Effector memory CD4-positive, alpha-beta T cell (primary cell): ENCODE results near the gene UBE2D2.

ENCODE experiments used
- DNase-seq, 3 donors: peaks; one replicate each; pipeline ENCODE4 v3.0.0-alpha.2; 2020
- H3K27ac ChIP-seq: 2 replicates; pipeline ENCODE4 v1.7.0; 2013; ENCODE audit warnings: mild to moderate bottlenecking, low read length, moderate library complexity; ENCODE audit not compliant: insufficient read depth, poor library complexity, severe bottlenecking
- H3K27me3 ChIP-seq: replicated peaks from 2 replicates; pipeline ENCODE4 v1.7.0; 2013; ENCODE audit warnings: mild to moderate bottlenecking, low read length; ENCODE audit not compliant: insufficient read depth, control insufficient read depth, poor library complexity, severe bottlenecking
- H3K36me3 ChIP-seq: 2 replicates; pipeline ENCODE4 v1.7.0; 2013; ENCODE audit warnings: mild to moderate bottlenecking, low read length, moderate library complexity; ENCODE audit not compliant: control insufficient read depth, insufficient read depth
- H3K4me1 ChIP-seq: 2 replicates; pipeline ENCODE4 v1.7.0; 2013; ENCODE audit warnings: low read length, mild to moderate bottlenecking; ENCODE audit not compliant: control insufficient read depth, insufficient read depth, poor library complexity, severe bottlenecking
- H3K4me3 ChIP-seq: 2 replicates; pipeline ENCODE4 v1.7.0; 2013; ENCODE audit warnings: low read length, low read depth, mild to moderate bottlenecking; ENCODE audit not compliant: insufficient read depth, poor library complexity, severe bottlenecking
- H3K9me3 ChIP-seq: 2 replicates; pipeline ENCODE4 v1.7.0; 2013; ENCODE audit warnings: mild to moderate bottlenecking, low read length, moderate library complexity; ENCODE audit not compliant: control insufficient read depth

UBE2D2 gene

DNA sequence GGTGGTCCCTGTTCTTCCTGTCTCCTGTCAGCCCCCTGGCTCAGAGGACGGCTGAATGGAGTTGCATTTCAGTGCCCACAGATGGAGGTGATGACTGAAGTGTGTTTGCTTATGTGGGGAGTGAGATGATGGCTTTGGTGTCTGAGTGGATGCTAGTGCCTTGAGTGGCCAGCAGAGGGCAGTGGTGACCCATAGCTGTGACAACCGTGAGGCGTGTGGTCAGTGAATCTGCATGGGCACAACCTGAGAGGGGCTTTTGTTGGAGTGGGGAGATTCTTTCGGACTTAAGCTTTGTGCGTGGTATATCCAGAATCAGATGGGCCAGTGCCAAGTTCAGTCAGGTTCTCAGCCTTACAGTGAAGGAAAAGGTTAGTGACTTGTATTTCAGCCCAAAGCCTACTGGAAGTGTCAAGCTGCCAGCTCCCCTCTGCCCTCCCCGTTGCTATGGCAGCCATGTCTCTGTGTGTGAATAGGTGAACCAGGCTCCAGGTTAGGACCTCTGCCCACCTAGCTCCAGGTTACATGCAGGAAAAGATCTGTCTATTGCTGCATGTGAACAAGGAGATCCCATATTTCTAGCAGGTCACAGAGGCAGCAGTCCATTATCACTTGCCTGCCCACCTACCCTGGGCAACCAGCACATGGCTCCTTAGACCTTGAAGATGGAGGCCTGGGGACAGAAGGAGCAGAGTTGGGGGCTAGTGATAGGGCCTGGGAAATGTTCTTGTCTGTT is 72.3 kb downstream of the UBE2D2 start:
- H3K4me1 ChIP-seq, result peaks cover 22% of the 10 kb centered on the region
- DNase-seq, result peak; percentile 29 to 50 (median 33)
- H3K27ac ChIP-seq, result no peak overlapping the region
- peaks cover 11% of the 10 kb centered on the region for H3K36me3 ChIP-seq
- H3K4me3 ChIP-seq, result no peak overlapping the region
- no peaks in the 10 kb centered on the region for H3K27me3 ChIP-seq
- H3K9me3 ChIP-seq, result no peaks in the 10 kb centered on the region

DNA sequence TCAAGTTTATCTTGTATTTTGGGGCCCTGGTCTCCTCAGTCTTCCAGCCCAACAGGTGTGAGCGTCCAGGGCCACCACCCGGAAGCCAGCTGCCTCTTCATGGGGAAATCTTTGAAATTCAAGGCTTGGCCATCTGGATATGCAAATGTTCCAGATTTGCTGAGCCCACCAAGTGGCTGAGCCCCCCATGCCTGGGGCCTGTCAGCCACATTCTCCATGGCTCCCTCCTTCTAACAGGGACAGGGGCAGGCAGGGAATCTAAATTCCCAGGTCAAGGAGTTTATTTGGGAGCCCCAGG is 72.8 kb downstream of the UBE2D2 start:
- no peak overlapping the region for H3K4me3 ChIP-seq
- peaks cover 6% of the 10 kb centered on the region for H3K36me3 ChIP-seq
- H3K27ac ChIP-seq, result no peak overlapping the region
- no peaks in the 10 kb centered on the region for H3K9me3 ChIP-seq
- DNase-seq, result no peak
- H3K27me3 ChIP-seq, result no peaks in the 10 kb centered on the region
- H3K4me1 ChIP-seq, result peaks cover 22% of the 10 kb centered on the region

DNA sequence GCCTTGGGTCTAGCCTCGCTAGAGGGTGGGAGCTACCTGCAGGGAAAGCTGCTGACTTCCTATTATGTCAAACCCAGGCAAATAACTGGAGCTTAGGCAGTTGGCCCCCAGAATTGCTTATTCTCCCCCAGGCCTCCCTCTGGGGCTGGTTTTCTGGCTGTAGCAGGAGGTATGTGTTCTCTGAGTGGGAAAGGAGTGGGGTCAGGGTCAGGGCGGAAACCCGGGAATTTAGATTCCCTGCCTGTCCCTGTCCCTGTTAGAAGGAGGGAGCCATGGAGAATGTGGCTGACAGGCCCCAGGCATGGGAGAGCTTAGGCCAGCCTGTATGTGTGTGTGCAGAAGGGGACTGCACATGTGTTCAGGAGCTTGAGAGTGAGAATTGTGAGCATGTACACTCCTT is 73.4 kb downstream of the UBE2D2 start:
- no peak for DNase-seq
- H3K4me1 ChIP-seq, result peaks cover 22% of the 10 kb centered on the region

DNA sequence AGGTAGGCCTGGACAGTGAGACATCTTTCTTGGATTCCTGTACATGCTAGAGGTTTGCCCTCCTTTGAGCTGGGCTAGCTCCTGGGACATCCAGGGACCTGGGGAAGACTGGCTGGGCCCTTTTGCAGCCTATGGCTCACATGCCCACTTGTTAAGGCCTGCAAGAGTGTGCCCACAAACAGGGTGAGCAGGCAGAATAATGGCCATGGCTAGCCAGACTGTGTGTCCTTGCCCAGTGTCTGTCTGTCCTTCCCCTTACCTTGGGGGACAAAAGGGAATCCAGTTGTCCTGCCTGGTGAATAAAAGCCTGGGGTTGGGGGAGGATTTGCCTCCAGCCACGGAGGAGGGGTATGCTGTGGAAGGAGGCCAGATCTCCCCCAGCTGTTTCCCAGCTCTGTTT is 74.1 kb downstream of the UBE2D2 start:
- Histone ChIP-seq H3K27ac (no peak overlapping the region), H3K36me3 (peaks cover 4% of the 10 kb centered on the region), H3K4me3 (no peak overlapping the region), H3K9me3 (no peaks in the 10 kb centered on the region), H3K27me3 (no peaks in the 10 kb centered on the region), H3K4me1 (peaks cover 22% of the 10 kb centered on the region)
- no peak for DNase-seq

More for the DNA sequence above, 73.4 kb downstream of the UBE2D2 start:
- H3K4me3 ChIP-seq, result no peak overlapping the region
- no peaks in the 10 kb centered on the region for H3K27me3 ChIP-seq
- H3K9me3 ChIP-seq, result no peaks in the 10 kb centered on the region
- H3K36me3 ChIP-seq, result peaks cover 4% of the 10 kb centered on the region
- H3K27ac ChIP-seq, result no peak overlapping the region

DNA sequence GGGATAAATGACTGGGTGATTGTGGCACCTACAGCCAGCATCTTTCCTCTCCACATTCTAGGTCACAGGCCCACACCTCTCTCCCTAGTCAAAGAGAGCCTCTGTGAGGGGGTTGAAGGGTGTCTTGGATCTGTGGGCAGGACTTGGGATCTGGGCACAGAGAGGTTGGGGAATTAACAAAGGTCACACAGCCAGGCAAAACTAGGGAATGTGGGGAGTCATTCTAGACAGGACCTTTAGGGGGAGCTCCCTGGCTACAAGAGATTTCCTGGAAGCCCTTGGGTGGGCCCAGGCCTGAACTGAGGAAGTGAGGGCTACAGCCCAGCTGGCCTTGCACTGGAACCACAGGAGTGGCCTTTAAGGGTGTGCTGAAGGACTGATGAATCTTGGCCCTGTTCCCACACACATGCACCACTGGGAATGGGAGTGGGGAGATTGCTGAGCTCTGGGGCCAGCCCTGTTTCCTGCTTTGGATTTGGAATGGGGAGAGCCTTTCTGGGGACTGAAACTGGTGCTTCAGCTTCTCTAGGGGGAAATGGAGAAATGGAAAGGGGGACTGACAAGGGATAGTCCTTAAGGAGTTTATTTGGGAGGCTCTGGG is 74.6 kb downstream of the UBE2D2 start:
- H3K27ac ChIP-seq, result no peak overlapping the region
- no peak for DNase-seq
- no peaks in the 10 kb centered on the region for H3K9me3 ChIP-seq
- peaks cover 22% of the 10 kb centered on the region for H3K4me1 ChIP-seq
- H3K36me3 ChIP-seq, result peaks cover 4% of the 10 kb centered on the region
- no peaks in the 10 kb centered on the region for H3K27me3 ChIP-seq
- no peak overlapping the region for H3K4me3 ChIP-seq

DNA sequence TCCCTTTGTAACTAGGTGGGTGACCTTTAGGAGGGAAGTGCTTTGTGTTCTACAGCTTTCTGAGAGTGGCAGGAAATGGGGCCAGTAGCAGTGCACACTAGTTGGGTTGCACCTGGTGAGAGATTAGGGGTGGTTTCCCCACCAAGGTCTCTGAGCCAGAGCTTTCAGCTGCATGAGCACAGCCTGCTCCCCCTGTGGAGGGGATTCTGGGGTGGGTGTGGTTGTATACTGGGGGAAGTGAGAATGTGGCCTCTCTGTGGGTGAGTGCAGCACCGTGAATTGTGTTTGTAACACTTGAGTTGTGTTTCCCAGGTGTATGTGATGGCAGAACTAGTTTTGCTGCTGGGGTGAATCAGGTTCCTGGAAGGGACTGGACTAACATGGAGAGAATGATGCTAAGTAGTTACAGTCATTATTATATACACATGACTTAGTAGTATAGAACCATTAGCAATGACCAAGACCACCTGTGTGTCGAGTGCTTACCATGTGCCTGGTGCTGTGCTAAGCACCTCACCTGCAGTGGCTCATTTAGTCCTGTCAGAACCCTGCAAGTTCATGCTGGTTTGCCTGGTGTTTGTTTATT is 75.2 kb downstream of the UBE2D2 start:
- no peak overlapping the region for H3K27ac ChIP-seq
- no peak overlapping the region for H3K4me3 ChIP-seq
- H3K4me1 ChIP-seq, result peaks cover 22% of the 10 kb centered on the region
- no peaks in the 10 kb centered on the region for H3K9me3 ChIP-seq
- H3K27me3 ChIP-seq, result no peaks in the 10 kb centered on the region
- peak; percentile 27 to 59 (median 45) for DNase-seq
- peaks cover 3% of the 10 kb centered on the region for H3K36me3 ChIP-seq

DNA sequence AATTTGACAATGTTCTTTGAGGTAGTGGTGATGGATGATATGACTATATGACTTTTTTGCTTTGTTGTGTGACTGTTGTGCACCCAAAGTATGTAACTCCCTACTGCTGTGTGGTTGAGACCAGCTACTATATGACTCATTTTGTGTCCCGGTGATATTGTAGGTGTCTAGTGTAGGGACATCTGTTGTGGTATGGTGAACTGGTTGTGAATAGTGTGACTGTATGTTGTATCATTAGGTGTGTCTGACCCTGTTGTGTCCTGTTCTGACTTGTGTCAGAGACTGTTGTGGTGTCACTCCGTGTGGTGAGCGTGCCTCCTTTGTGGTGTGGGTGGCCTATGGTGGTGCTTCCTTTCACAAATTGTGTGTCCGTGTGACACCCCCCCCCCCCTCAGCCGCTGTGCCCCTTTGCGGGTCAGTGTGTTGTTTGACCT is 75.9 kb downstream of the UBE2D2 start:
- H3K36me3 ChIP-seq, result no peaks in the 10 kb centered on the region
- H3K27ac ChIP-seq, result no peak overlapping the region
- peak in 1 of 3 donors; percentile 25 for DNase-seq
- peaks cover 22% of the 10 kb centered on the region for H3K4me1 ChIP-seq
- H3K27me3 ChIP-seq, result no peaks in the 10 kb centered on the region
- H3K9me3 ChIP-seq, result no peaks in the 10 kb centered on the region
- H3K4me3 ChIP-seq, result no peak overlapping the region

DNA sequence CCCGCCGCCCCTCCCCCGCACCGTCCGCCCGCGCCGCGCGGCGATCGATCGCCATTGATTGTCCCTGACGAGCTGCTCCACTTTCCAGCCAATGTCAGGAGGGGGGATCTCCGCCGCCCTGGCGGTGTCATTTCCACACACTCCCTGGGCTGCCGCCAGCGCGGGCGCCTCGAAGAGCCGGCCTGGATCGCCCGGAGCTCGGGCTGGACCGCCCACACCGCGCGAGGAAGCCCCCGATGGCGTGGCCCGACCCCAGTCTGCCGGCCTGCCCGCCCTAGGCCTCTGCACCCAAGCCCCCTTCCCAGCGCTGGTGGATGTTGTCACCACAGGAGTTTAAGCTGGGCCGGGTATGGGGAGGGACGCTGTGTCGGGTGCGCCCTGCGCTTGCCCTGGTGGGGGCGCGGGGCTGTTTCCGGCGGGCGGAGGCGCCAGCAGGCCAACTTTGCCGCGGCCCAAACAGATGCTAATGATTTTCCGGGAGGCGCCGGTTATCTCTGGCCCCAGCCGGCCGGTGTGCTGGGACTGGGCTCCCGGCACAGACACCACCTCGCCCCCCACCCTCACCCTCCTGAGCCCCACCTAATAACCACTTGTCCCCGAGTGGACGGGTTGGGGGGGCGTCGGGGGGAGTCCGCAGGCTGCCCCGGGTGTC is 76.4 kb downstream of the UBE2D2 start:
- H3K36me3 ChIP-seq, result no peaks in the 10 kb centered on the region
- no peaks in the 10 kb centered on the region for H3K9me3 ChIP-seq
- peak overlapping the region; percentile 39 for H3K4me3 ChIP-seq
- H3K27me3 ChIP-seq, result no peaks in the 10 kb centered on the region
- peaks cover 22% of the 10 kb centered on the region for H3K4me1 ChIP-seq
- no peak overlapping the region for H3K27ac ChIP-seq
- peak; percentile 19 to 52 (median 25) for DNase-seq

DNA sequence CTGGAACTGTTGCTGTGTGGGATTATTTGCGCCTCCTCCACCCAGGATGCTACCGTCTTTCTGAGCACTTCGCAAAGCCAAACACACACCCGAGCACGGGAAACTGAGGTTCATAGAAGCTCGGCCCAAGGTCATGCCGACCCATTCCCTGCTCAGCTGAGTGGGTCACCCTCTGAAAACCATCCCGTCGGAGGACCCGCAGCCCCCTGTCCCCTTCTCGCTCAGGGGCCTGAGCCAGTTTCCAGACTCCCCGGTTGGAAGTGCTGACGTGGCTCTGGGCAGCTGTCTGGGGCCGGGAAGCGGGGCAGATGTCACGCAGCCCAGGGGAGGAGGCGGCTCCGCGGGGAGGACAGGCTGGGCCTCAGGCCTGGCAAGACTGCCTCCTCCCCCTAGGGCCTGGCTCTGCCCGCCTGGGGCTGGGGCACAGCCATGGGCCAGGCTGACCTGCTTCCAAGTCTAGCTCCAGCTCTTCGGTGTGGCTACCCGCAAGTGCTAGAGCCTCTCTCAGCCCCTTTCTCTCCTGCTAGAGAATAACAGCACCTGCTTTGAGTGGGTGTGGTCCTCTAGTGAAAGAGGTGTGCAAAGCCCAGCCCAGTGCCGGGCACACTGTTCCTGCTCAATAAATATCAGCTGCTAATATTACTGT is 77.1 kb downstream of the UBE2D2 start:
- H3K27ac ChIP-seq, result no peak overlapping the region
- H3K4me1 ChIP-seq, result peaks cover 22% of the 10 kb centered on the region
- H3K36me3 ChIP-seq, result no peaks in the 10 kb centered on the region
- H3K4me3 ChIP-seq, result no peak overlapping the region
- no peak for DNase-seq
- H3K9me3 ChIP-seq, result no peaks in the 10 kb centered on the region
- no peaks in the 10 kb centered on the region for H3K27me3 ChIP-seq
